Epidermal melanocyte (primary cell): ENCODE data around the gene PALS2.

ENCODE experiments used
- DNase-seq: peaks from one replicate; pipeline ENCODE4 v3.0.0; 2011; ENCODE audit warnings: low spot score; ENCODE audit not compliant: insufficient read length

The PALS2 gene

GRCh38 chr7:24572997-24573553, at the start of gene PALS2:
PALS2 (plus strand) TSS chr7:24573452; CDS start chr7:24623668, 50,216 bp downstream.
- DNase-seq: peak; percentile 30

GRCh38 chr7:24531255-24531654, 42.0 kb upstream of the PALS2 start:
- DNase-seq: no peak

- no peak for DNase-seq
Measured at GRCh38 chr7:24536682-24537081, 36.6 kb upstream of the PALS2 start.

GRCh38 chr7:24540956-24541355, 32.3 kb upstream of the PALS2 start:
- no peak for DNase-seq

- no peak for DNase-seq
Measured at GRCh38 chr7:24545215-24545614, 28.0 kb upstream of the PALS2 start.

- DNase-seq: no peak
Measured at GRCh38 chr7:24548390-24548789, 24.9 kb upstream of the PALS2 start.

- no peak for DNase-seq
Measured at GRCh38 chr7:24549991-24550390, 23.3 kb upstream of the PALS2 start.

GRCh38 chr7:24555184-24555583, 18.1 kb upstream of the PALS2 start:
- no peak for DNase-seq

GRCh38 chr7:24555719-24556118, 17.5 kb upstream of the PALS2 start:
- DNase-seq: no peak

GRCh38 chr7:24560772-24561171, 12.5 kb upstream of the PALS2 start:
- DNase-seq: no peak

- no peak for DNase-seq
Measured at GRCh38 chr7:24566274-24566673, 7.0 kb upstream of the PALS2 start.

GRCh38 chr7:24570983-24571382, 2.3 kb upstream of the PALS2 start:
- DNase-seq: no peak

GRCh38 chr7:24572016-24572392, 1.2 kb upstream of the PALS2 start:
- DNase-seq: no peak

GRCh38 chr7:24572393-24572996, 757 bp upstream of the PALS2 start:
- DNase-seq: peak; percentile 34

- no peak for DNase-seq
Measured at GRCh38 chr7:24573554-24574338, 494 bp downstream of the PALS2 start.

- DNase-seq: peak; percentile 16
Measured at GRCh38 chr7:24574386-24574785, 1.1 kb downstream of the PALS2 start.

GRCh38 chr7:24574950-24575349, 1.7 kb downstream of the PALS2 start:
- DNase-seq: no peak

- DNase-seq: peak; percentile 76
Measured at GRCh38 chr7:24576171-24577025, 3.1 kb downstream of the PALS2 start.

- DNase-seq: no peak
Measured at GRCh38 chr7:24578052-24578451, 4.8 kb downstream of the PALS2 start.

GRCh38 chr7:24580283-24580946, 7.2 kb downstream of the PALS2 start:
- no peak for DNase-seq

GRCh38 chr7:24582166-24582565, 8.9 kb downstream of the PALS2 start:
- DNase-seq: no peak
